ENCODE measurements around the gene UNK.

DNA sequence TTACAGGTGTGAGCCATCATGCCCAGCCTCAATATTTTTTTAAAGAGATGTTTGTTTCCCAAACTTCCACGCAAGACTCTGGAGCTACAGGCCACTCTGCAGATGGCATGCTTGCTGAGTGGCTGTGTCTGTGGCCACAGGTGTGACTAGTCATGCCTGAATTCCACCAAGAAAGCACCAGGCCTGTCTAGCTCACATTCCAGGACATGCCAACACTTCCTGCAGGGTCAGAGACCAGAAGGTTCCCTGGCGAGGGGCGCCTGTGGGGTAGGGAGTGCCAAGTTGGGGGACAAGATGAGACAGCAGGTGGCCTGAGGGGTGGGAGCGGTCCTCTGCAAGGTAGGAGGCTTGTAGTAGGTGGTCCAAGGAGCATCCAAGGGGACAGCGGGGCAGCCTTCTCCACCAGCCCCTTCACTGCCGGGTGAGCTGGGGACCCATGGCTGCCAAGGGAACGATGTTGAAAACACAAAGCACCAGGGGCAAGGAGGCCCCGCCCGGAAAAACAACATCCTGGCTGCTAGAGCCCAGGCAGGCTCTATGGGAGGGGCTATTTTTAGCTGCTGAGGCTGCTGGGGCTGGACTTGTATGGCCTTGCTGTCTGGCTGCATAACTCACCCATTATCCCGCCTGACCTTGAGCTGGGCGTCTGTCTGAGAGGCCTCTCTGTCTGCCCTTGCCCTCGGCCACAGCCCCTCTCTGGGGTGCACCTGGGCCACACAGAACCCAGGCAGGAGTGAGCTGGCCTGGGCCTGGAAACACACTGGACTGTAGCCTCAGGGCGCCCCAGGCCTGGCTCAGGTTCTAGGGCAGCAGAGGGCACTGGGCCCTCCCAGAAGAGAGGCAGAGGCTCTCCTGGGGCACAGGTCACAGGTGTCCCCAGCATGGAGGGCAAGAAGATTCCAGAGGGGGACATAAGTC lies 88.1 kb downstream of the UNK start:
- no peak for TF ChIP-seq ZFP30 (CRISPR knock-in tag; IDR thresholded peaks at IDR 0.05)
- no peak for TF ChIP-seq SNAI2 (CRISPR knock-in tag; IDR thresholded peaks at IDR 0.05)
- TF ChIP-seq ARNTL (CRISPR knock-in tag; IDR thresholded peaks at IDR 0.05; ENCODE audit: borderline replicate concordance, low read depth) = no peak
- TF ChIP-seq ISL1 (CRISPR knock-in tag; IDR thresholded peaks at IDR 0.05) = no peak
- TF ChIP-seq, protein P1, sequence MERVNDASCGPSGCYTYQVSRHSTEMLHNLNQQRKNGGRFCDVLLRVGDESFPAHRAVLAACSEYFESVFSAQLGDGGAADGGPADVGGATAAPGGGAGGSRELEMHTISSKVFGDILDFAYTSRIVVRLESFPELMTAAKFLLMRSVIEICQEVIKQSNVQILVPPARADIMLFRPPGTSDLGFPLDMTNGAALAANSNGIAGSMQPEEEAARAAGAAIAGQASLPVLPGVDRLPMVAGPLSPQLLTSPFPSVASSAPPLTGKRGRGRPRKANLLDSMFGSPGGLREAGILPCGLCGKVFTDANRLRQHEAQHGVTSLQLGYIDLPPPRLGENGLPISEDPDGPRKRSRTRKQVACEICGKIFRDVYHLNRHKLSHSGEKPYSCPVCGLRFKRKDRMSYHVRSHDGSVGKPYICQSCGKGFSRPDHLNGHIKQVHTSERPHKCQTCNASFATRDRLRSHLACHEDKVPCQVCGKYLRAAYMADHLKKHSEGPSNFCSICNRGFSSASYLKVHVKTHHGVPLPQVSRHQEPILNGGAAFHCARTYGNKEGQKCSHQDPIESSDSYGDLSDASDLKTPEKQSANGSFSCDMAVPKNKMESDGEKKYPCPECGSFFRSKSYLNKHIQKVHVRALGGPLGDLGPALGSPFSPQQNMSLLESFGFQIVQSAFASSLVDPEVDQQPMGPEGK (CRISPR knock-in tag; IDR thresholded peaks at IDR 0.05; ENCODE audit: borderline replicate concordance) = no peak
- TF ChIP-seq ZC3H10 (CRISPR knock-in tag; IDR thresholded peaks at IDR 0.05) = no peak
- TF ChIP-seq OSR1 (CRISPR knock-in tag; IDR thresholded peaks at IDR 0.05) = no peak

All from SK-N-SH treated with all-trans-retinoic acid at 6 μM for 48 hours (cell line).